SH-SY5Y (cell line): ENCODE results near the gene DCAF4.

Experiments
- GATA2 ChIP-seq: IDR thresholded peaks from 2 replicates; pipeline ENCODE4 v1.6.1; 2011; ENCODE audit warnings: mild to moderate bottlenecking, low read depth, low read length
- GATA3 ChIP-seq: IDR thresholded peaks from 2 replicates; pipeline ENCODE4 v1.6.1; 2011; ENCODE audit warnings: low read depth, mild to moderate bottlenecking, low read length, moderate library complexity

DNA sequence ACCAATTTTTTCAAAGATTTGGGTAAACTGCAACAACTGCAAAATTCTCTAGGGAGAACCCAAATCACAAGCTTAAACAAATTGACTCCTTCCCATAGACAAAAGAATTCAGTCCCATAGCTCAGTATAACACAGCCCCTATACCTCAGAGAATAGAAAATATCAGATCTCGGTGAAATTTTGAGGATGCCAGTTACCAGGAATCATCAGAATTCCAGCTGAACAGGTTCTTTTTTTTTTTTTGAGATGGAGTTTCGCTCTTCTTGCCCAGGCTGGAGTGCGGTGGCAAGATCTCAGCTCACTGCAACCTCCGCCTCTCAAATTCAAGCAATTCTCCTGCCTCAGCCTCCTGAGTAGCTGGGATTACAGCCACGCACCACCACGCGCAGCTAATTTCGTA, 63.9 kb downstream of the DCAF4 start:
- no peak for TF ChIP-seq GATA2
- no peak for TF ChIP-seq GATA3
